Hepatocyte (in vitro differentiated cells): ENCODE measurements around the gene FSCN2. TPM values are rescaled to one million over a fixed set of nuclear protein-coding genes. Genes with fewer than 3 reads are reported as not detected.

Source experiments
- DNase-seq: peaks from one replicate; pipeline ENCODE4 v3.0.0-alpha.2; 2016; ENCODE audit warnings: low spot score
- H2AFZ ChIP-seq: fragments of 200-600 bp; sonication (generic); 2 replicates; pipeline ENCODE4 v1.6.0; 2016; ENCODE audit warnings: antibody characterized with exemption, mild to moderate bottlenecking
- H3K27ac ChIP-seq: fragments of 200-600 bp; sonication (generic); 2 replicates; pipeline ENCODE4 v1.5.1; 2016; ENCODE audit warnings: mild to moderate bottlenecking
- H3K27me3 ChIP-seq: fragments of 200-600 bp; sonication (generic); 2 replicates; pipeline ENCODE4 v1.6.1; 2016
- H3K36me3 ChIP-seq: fragments of 200-600 bp; sonication (generic); replicated peaks from 2 replicates; pipeline ENCODE4 v1.5.1; 2016; ENCODE audit warnings: low read depth; ENCODE audit not compliant: insufficient read depth
- H3K4me1 ChIP-seq: fragments of 200-600 bp; sonication (generic); 2 replicates; pipeline ENCODE4 v1.5.1; 2016; ENCODE audit warnings: mild to moderate bottlenecking, moderate library complexity; ENCODE audit not compliant: insufficient read depth
- H3K4me2 ChIP-seq: fragments of 200-600 bp; sonication (generic); 2 replicates; pipeline ENCODE4 v1.6.0; 2016
- H3K4me3 ChIP-seq: fragments of 200-600 bp; sonication (generic); 2 replicates; pipeline ENCODE4 v1.5.1; 2016; ENCODE audit warnings: mild to moderate bottlenecking
- H3K79me2 ChIP-seq: fragments of 200-600 bp; sonication (generic); 2 replicates; pipeline ENCODE4 v1.6.0; 2017; ENCODE audit warnings: mild to moderate bottlenecking
- H3K9me2 ChIP-seq: fragments of 200-600 bp; sonication (generic); replicated peaks from 2 replicates; pipeline ENCODE4 v1.6.0; 2017; ENCODE audit warnings: mild to moderate bottlenecking; ENCODE audit not compliant: insufficient read depth
- H3K9me3 ChIP-seq: fragments of 200-600 bp; sonication (generic); 2 replicates; pipeline ENCODE4 v1.5.1; 2016; ENCODE audit warnings: low read depth, mild to moderate bottlenecking
- H4K20me1 ChIP-seq: fragments of 200-600 bp; sonication (generic); 2 replicates; pipeline ENCODE4 v1.6.0; 2016; ENCODE audit warnings: mild to moderate bottlenecking; ENCODE audit not compliant: insufficient read depth, poor library complexity, severe bottlenecking
- EZH2 ChIP-seq: fragments of 200-600 bp; sonication (generic); IDR thresholded peaks from 2 replicates; pipeline ENCODE4 v1.6.1; 2016; ENCODE audit warnings: antibody characterized with exemption, mild to moderate bottlenecking, borderline replicate concordance
- EZH2phosphoT487 ChIP-seq: fragments of 200-600 bp; sonication (generic); IDR thresholded peaks from one replicate; pipeline ENCODE4 v1.6.1; 2018; ENCODE audit warnings: antibody characterized with exemption, mild to moderate bottlenecking, low read depth, moderate library complexity; ENCODE audit not compliant: unreplicated experiment, severe bottlenecking
- WGBS: methylation state at CpG from one replicate; pipeline ENCODE4 v1.1.6; 2016; ENCODE audit warnings: low lambda C conversion rate; ENCODE audit errors: missing lambda C conversion rate; 5-methylcytosine and 5-hydroxymethylcytosine counted together
- polyA plus RNA-seq: library from polyadenylated mRNA; unstranded; fragments of >200 nt; fragmentation: Nextera tagmentation; extraction: Ambion mirVana; gene quantifications from 2 replicates; pipeline ENCODE4 v1.2.1, GENCODE V29; 2016
- total RNA-seq: library from RNA; depleted of rRNA; stranded (reverse); fragments of >200 nt; gene quantifications from 2 replicates; pipeline ENCODE4 v1.2.3, GENCODE V29; 2014
- TF ChIP-seq, protein P1 (sequence below): fragments of 200-600 bp; sonication (generic); IDR thresholded peaks from 2 replicates; pipeline ENCODE4 v1.5.1; 2016; ENCODE audit warnings: antibody characterized with exemption, mild to moderate bottlenecking; ENCODE audit not compliant: poor library complexity

FSCN2 gene
- total and polyA plus RNA-seq, 2 experiments from 2014 or later, result 0.40 to 3.7 TPM

DNA sequence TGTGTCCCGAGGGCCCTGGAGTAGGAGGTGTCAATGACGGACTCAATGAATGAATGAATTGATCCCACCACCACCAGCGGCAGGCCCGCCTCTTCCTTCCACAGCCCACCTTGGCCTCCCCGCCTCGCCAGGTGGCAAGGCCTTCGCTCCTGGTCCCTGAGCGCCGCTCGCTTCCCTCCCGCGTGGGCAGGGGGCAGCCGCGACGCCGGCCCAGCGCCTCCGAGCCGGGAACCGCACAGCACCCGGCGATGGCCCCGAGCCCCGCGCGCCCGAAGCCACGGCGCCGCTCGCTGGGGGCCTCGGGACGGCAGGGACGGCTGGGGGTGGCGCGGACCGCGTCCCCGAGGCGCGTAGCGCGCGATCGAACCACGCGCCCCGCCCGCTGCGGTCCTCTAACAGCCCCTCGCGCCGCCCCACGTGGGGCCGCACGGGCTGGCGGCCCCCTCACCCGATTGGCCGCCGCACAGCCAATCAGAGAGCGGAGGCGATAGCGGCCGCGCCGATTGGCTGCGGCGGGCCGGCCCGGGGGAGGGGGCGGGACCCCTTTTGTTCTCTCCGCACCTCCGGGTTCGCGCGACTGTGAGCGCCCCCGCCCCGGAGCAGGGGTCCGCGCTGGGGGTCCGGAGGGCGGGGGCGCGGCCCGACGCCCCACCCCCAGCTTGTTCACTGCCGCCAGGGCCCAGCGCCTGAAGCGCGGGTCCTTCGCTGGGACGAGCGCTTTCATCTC lies 46.9 kb upstream of the FSCN2 start:
- Histone ChIP-seq H3K4me1 (peaks cover 16% of the 10 kb centered on the region), H3K4me3 (peak overlapping the region; percentile 21), H3K9me3 (no peaks in the 10 kb centered on the region), H3K9me2 (no peaks in the 10 kb centered on the region), H3K36me3 (no peaks in the 10 kb centered on the region), H3K79me2 (peaks cover 3% of the 10 kb centered on the region), H3K27ac (no peak overlapping the region), H4K20me1 (no peaks in the 10 kb centered on the region), H3K27me3 (no peaks in the 10 kb centered on the region), H3K4me2 (peak overlapping the region; percentile 91), H2AFZ (peak overlapping the region; percentile 56)
- DNase-seq, result peak; percentile 79
- TF ChIP-seq EZH2phosphoT487 (no peak), EZH2 (no peak)
- TF ChIP-seq, protein P1, sequence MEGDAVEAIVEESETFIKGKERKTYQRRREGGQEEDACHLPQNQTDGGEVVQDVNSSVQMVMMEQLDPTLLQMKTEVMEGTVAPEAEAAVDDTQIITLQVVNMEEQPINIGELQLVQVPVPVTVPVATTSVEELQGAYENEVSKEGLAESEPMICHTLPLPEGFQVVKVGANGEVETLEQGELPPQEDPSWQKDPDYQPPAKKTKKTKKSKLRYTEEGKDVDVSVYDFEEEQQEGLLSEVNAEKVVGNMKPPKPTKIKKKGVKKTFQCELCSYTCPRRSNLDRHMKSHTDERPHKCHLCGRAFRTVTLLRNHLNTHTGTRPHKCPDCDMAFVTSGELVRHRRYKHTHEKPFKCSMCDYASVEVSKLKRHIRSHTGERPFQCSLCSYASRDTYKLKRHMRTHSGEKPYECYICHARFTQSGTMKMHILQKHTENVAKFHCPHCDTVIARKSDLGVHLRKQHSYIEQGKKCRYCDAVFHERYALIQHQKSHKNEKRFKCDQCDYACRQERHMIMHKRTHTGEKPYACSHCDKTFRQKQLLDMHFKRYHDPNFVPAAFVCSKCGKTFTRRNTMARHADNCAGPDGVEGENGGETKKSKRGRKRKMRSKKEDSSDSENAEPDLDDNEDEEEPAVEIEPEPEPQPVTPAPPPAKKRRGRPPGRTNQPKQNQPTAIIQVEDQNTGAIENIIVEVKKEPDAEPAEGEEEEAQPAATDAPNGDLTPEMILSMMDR, result no peak
- WGBS, result 28% methylated on average over 42 of the region's 94 CpGs

DNA sequence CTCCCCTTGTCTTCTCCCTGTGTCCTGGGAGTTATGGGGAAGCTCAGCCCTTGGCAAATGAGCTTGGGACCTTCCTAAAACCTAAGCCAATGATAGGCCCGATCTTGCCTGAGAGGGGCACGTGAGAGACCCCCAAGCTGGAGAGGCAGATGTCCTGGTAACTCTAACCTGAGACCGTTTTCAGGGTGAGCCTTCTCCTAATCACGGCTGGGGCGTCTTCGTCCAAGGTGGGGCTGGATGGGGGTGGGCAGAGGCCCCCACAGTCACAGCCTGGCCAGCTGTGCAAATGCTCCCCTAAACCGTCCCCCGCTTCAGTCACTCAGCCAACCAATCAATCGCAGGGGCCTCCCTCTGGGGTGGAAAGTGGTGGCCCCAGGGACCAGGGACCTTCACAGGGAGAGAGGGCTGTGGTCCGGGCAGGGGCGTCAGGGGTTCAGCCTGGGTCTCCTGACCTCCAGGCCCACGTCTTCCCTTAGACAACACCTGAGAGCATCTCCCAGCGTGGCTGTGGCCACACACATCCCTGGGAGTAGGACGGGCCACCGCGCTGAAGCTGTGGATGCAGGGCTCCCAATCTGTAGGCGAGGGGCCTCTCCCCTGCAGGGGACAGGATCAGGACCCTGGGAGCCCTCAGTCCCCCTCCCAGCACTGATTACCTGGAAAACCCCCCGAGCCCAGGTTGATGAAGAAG lies 46.2 kb upstream of the FSCN2 start:
- Histone ChIP-seq H4K20me1 (no peaks in the 10 kb centered on the region), H3K79me2 (peaks cover 3% of the 10 kb centered on the region), H3K9me2 (no peaks in the 10 kb centered on the region), H3K27me3 (no peaks in the 10 kb centered on the region), H3K4me1 (peaks cover 17% of the 10 kb centered on the region), H2AFZ (peak overlapping the region; percentile 56), H3K36me3 (no peaks in the 10 kb centered on the region), H3K27ac (no peak overlapping the region), H3K4me3 (peak overlapping the region; percentile 21), H3K4me2 (peak overlapping the region; percentile 91), H3K9me3 (no peaks in the 10 kb centered on the region)
- WGBS, result 86% methylated on average over 18 of the region's 18 CpGs
- no peak for DNase-seq
- TF ChIP-seq EZH2 (no peak), EZH2phosphoT487 (no peak)
- TF ChIP-seq, protein P1, result no peak

DNA sequence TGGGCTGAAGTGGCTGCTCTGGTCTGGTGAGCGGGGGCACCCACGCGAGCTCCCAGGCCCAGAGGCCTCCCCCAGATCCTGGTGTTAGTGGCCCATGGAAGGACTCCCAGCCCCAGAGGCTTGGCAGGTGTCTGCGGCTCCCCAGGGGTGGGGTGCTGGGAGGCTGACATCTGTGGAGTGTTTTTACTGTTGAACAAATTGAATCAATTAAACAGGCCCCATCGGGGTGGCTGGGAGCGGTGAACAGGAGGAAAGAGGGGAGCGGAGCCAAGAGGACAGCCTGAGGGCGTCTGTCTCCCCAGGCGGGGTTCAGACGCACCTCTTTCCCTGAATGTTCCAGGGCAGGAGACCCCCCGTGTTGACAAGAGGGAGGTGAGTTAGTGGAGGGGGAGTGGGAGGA lies 45.5 kb upstream of the FSCN2 start:
- Histone ChIP-seq H4K20me1 (no peaks in the 10 kb centered on the region), H3K4me1 (peaks cover 24% of the 10 kb centered on the region), H3K27ac (no peak overlapping the region), H3K79me2 (peaks cover 3% of the 10 kb centered on the region), H3K27me3 (no peaks in the 10 kb centered on the region), H3K4me2 (peak overlapping the region; percentile 98), H3K4me3 (no peak overlapping the region), H3K36me3 (no peaks in the 10 kb centered on the region), H3K9me3 (no peaks in the 10 kb centered on the region), H3K9me2 (no peaks in the 10 kb centered on the region), H2AFZ (no peak overlapping the region)
- 62% methylated on average over 11 of the region's 11 CpGs for WGBS
- TF ChIP-seq EZH2phosphoT487, result no peak
- TF ChIP-seq, protein P1, result no peak
- TF ChIP-seq EZH2, result no peak
- no peak for DNase-seq
